ENCODE data around the gene STON2.

- TF ChIP-seq POLR2A (IDR thresholded peaks at IDR 0.05) (no peak), EP300 (IDR thresholded peaks at IDR 0.05) (no peak)
These were observed 90.6 kb downstream of the STON2 start for GRCh38 chr14:81309511-81309910.

Data from ovary (tissue), 1 donor.